ENCODE measurements around the gene SAG. TPM values are rescaled to one million over a fixed set of nuclear protein-coding genes. Genes with fewer than 3 reads are reported as not detected.

Gene SAG
- total and polyA plus RNA-seq, 2 experiments from 2014 or later: not detected

GRCh38 chr2:233301811-233302210, 5.8 kb upstream of the SAG start:
- no peak overlapping the region for H3K27ac Mint-ChIP-seq
- H3K4me1 ChIP-seq (ENCODE audit: insufficient read depth): no peaks in the 10 kb centered on the region
- no peak for TF ChIP-seq CTCF (conservative IDR thresholded peaks at IDR 0.05; ENCODE audit: low read depth in 2 of 2)
- TF ChIP-seq ZNF462 (CRISPR knock-in tag; IDR thresholded peaks at IDR 0.05): no peak
- TF ChIP-seq EZH2phosphoT487 (IDR thresholded peaks at IDR 0.05; ENCODE audit: unreplicated experiment): no peak
- TF ChIP-seq POLR2AphosphoS5 (IDR thresholded peaks at IDR 0.05; ENCODE audit: low read depth): no peak
- TF ChIP-seq CREB1 (CRISPR knock-in tag; IDR thresholded peaks at IDR 0.05; ENCODE audit: low read depth): no peak
- TF ChIP-seq ZNF331 (CRISPR knock-in tag; IDR thresholded peaks at IDR 0.05; ENCODE audit: low read depth): no peak
- TF ChIP-seq ETS1 (IDR thresholded peaks at IDR 0.05): no peak
- TF ChIP-seq NANOG (IDR thresholded peaks at IDR 0.05; ENCODE audit: borderline replicate concordance): no peak
- no peak for TF ChIP-seq JUNB (IDR thresholded peaks at IDR 0.05; ENCODE audit: unreplicated experiment)

More at GRCh38 chr2:233301811-233302210, 5.8 kb upstream of the SAG start:
- no peaks in the 10 kb centered on the region; the same call in 2 of the 3 replicates for H3K36me3 Mint-ChIP-seq (ENCODE audit: low read depth)
- Histone ChIP-seq H3K9me2 (ENCODE audit: insufficient read depth) (0 out of 2 replicates have a peak, but pooled peaks cover 3% of the 10 kb centered on the region), H3K36me3 (ENCODE audit: insufficient read depth) (no peaks in the 10 kb centered on the region), H3K27ac (ENCODE audit: low read depth) (no peak overlapping the region), H2AFZ (no peak overlapping the region), H3K4me3 (no peak overlapping the region), H3K4me2 (no peak overlapping the region), H3K27me3 (ENCODE audit: insufficient read depth) (no peaks in the 10 kb centered on the region), H3F3A (replicated peaks; ENCODE audit: low read depth) (no peaks in the 10 kb centered on the region), H3K79me2 (replicated peaks; ENCODE audit: insufficient read depth) (no peaks in the 10 kb centered on the region), H4K20me1 (replicated peaks; ENCODE audit: insufficient read depth) (no peaks in the 10 kb centered on the region)
- DNase-seq (ENCODE audit: low spot score) (no peak), ATAC-seq (no peak)
- H3K4me1 Mint-ChIP-seq: peaks cover 9% of the 10 kb centered on the region; the same call in 2 of the 3 replicates
- no peak overlapping the region for H3K4me3 Mint-ChIP-seq
- H3K9me3 Mint-ChIP-seq: no peaks in the 10 kb centered on the region
- H3K27me3 Mint-ChIP-seq (ENCODE audit: insufficient read depth, low read depth, poor library complexity): peaks cover 3% of the 10 kb centered on the region
